Right ventricle myocardium inferior (tissue), 1 donor: ENCODE measurements around the gene ITM2C. TPM values are rescaled to one million over a fixed set of nuclear protein-coding genes. Genes with fewer than 3 reads are reported as not detected.

Experiments used
- ATAC-seq: fragments of 200-7000 bp; cut with Tn5 transposase; one replicate; pipeline ENCODE4 v1.9.1; 2020; ENCODE audit warnings: mild to moderate bottlenecking, moderate library complexity
- DNase-seq: peaks from one replicate; pipeline ENCODE4 v3.0.0; 2021; ENCODE audit errors: missing footprints
- intact Hi-C: fragments of 100-400 bp; cut with DNase I; formaldehyde crosslinking; loops from one replicate; pipeline ENCODE4 v1.11.0; 2022
- total RNA-seq: library from RNA; stranded (reverse); fragmentation: NEBNext Ultra II Directional; extraction: Animal tissue kit (Norgen Biotek cat#: 25700); gene quantifications from one replicate; pipeline ENCODE4 v1.2.1, GENCODE V29; 2021
- donor health status: DM: no; HTN: yes; CAD: no; lungs with severe emphysema.

ITM2C gene
- total RNA-seq, 1 donor from 2014 or later = 29.6 TPM

GRCh38 chr2:230870544-230871360 lies 6.0 kb downstream of the ITM2C start:
- ATAC-seq (no peak), DNase-seq (no peak)
- intact Hi-C loops = no loop called here

GRCh38 chr2:230871361-230872150 lies 6.8 kb downstream of the ITM2C start:
- ATAC-seq = no peak

DNA sequence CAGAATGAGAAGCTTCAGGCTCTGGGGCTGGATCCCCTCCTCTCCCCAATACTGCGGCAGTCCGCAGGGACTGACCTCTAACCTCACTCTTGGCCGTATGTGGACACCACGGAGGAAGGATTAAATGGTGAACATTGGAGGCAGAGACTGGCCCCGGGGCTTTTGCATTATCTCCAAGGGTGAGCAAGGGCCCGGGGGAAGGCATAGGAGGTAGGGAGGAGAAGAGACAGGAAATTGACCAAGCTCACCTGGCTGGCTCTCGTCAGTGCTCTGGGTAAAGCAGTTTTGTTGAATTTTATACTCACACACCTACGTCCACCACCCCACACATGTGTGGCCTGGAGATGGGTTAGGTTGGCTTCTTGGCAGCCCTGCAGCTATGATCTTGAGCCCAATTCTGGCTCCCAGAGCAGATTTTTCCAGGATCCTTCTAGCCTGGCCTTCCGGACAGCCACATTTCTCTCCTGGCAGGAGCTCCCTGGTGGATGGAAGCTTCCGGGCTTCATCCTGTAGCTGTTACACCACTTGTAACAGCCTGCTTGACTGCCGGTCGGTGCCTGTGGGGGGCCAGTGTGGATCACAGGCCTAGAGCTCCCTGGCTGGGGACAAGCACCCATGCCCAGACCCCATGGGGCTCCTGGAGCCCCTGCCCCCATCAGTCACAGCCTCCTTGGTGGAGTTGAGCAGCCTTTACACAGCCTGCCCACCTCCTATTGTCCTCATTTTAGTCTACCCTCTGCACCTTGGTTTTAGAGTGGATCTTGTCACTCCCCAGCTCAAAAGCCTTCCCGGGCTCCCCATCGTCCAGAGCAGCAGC lies 7.6 kb downstream of the ITM2C start:
- DNase-seq = no peak
- intact Hi-C loops = no loop called here
- ATAC-seq = no peak

More at GRCh38 chr2:230871361-230872150, 6.8 kb downstream of the ITM2C start:
- intact Hi-C loops = no loop called here
- no peak for DNase-seq

- DNase-seq (no peak), ATAC-seq (no peak)
- intact Hi-C loops = no loop called here
These were observed 8.4 kb downstream of the ITM2C start for GRCh38 chr2:230872968-230873660.

DNA sequence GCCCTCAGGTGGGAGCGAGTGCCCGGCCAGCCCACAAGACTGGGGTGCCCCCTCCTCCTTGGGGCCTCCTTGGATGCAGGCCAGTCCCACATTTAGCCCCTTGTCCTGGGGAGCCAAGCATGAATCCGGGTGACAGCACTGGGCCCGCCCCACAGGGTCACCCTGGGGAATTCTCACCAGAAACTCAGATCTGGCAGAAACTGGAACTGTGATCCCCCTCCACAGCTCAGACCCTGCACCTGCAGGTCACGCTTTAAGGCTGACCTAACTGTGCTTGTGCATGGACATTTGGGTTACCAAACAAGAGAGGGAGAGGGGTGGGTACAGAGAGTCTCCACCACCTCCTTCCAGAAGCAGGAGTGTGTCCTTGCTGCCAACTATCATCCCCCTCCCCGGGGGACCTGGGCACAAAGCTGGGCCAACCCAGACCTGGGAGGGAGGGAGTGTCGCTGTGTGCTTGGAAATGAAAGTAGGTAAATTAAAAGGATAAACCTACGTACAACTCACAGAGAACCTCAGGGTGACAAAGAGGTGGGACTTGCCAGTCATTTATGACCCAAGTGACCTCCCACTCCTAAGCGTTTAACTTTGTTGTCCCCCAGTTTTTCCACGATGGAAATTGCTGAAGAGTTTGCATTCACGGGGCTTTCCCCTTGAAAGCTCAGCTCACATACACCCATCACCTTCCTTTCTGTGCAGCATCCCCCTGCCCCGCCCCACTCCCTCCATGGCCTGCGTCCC lies 9.1 kb downstream of the ITM2C start:
- DNase-seq (no peak), ATAC-seq (no peak)
- intact Hi-C loops = no loop called here

DNA sequence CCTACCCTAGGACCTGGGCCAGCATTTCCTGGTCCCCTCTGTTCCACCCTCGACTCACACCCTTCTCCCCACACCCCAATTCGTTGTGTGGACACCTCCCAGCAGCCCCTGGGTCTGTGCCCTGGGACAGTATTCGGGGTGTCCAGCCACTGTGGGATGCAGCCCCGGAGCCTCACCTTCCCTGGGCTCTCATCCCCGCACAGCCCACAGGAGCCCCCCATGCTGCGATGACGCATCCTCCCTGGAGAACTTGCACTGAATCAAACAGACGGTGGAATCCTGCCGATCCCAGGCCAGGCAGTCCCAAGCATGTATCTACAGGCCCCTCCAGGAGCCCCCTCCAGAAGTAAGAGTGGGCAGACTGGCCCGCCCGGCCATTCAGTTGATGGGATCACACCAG lies 9.7 kb downstream of the ITM2C start:
- ATAC-seq (no peak), DNase-seq (no peak)
- intact Hi-C loops = no loop called here

- intact Hi-C loops = no loop called here
- no peak for ATAC-seq
- no peak for DNase-seq
These were observed 10.1 kb downstream of the ITM2C start for GRCh38 chr2:230874876-230875275.

- DNase-seq (no peak), ATAC-seq (no peak)
- intact Hi-C loops = no loop called here
These were observed 10.9 kb downstream of the ITM2C start for GRCh38 chr2:230875347-230876315.

DNA sequence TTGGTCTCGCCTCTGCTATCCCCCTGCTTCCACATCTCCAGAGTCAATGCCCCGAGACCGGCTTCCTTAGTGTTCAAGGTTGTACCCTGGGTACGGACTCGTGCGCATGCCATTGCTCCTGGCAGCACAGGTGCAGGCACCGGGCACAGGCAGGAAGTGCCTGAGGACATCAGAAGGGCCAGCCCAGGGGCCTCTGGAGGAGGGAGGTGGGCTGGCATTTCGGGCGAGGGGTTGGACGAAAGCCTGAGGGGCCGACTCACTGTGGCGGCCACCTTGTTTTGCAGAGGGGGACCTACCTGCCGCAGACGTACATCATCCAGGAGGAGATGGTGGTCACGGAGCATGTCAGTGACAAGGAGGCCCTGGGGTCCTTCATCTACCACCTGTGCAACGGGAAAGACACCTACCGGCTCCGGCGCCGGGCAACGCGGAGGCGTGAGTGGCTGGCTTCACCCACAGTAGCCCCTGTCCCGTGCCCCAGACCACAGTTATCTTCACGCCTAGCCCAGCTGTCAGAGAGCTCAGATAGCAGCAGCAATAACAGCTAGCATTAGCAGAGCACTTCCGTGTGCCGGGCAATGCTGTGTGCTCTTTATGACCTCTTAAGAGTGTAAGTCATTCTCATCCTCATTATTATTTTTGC lies 12.5 kb downstream of the ITM2C start:
- DNase-seq = no peak

GRCh38 chr2:230877759-230878598 lies 13.2 kb downstream of the ITM2C start:
- intact Hi-C loops = no loop called here
- ATAC-seq = no peak
- DNase-seq = no peak

More for the DNA sequence above, 12.5 kb downstream of the ITM2C start:
- ATAC-seq = no peak
- intact Hi-C loops = no loop called here

- intact Hi-C loops = no loop called here
- ATAC-seq (no peak), DNase-seq (no peak)
These were observed 14.0 kb downstream of the ITM2C start for GRCh38 chr2:230878599-230879188.

DNA sequence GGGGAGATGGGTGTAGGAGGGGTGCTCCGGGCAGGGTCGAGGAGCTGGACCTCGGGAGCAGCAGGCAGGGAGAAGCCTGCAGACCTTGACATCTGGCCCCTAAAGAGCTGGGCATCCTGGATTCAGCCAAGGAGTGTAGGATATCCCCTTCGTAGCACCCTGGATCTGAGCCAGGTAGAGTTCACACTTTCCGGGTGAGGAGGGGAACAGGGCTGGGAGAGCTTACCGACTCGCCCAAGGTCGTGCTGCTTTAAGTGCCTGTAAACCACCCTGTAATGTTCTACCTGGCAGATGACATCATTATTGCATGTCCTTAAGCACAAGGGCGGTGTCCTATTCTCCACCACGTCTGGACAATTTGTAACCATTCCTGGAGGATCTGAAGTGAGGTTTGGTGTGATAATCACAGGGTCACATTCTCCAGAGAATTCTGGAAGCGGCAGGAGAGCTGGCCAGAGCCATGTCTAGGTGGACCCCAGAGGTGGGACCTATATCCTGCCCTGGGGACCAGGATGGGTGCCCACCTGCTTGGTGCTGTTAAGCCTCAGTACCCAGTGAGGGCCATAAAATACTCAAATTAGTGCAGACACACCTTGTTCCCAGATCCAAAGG lies 14.6 kb downstream of the ITM2C start:
- ATAC-seq (no peak), DNase-seq (no peak)
- intact Hi-C loops = no loop called here

- ATAC-seq (no peak), DNase-seq (no peak)
- intact Hi-C loops = no loop called here
These were observed 15.1 kb downstream of the ITM2C start for GRCh38 chr2:230879891-230880290.

- no peak for DNase-seq
- no peak for ATAC-seq
- intact Hi-C loops = no loop called here
These were observed 17.1 kb downstream of the ITM2C start for GRCh38 chr2:230881840-230882239.
